GM23248 (cell line): ENCODE data around the gene SAMD13. TPM values are rescaled to one million over a fixed set of nuclear protein-coding genes. Genes with fewer than 3 reads are reported as not detected.
A peak's percentile ranks its signal among the peaks of the same experiment; 100 is the strongest.

ENCODE experiments used
- DNase-seq: peaks from one replicate; pipeline ENCODE4 v3.0.0-alpha.2; 2015
- H2AFZ ChIP-seq: fragments of 200-600 bp; sonication (generic); 2 replicates; pipeline ENCODE4 v1.6.1; 2016; ENCODE audit warnings: antibody characterized with exemption
- H3F3A ChIP-seq: fragments of 200-600 bp; sonication (generic); 2 replicates; pipeline ENCODE4 v1.6.1; 2016; ENCODE audit warnings: mild to moderate bottlenecking, antibody characterized with exemption, mixed run types; ENCODE audit not compliant: insufficient read depth
- H3K27ac ChIP-seq: fragments of 200-600 bp; sonication (generic); 2 replicates; pipeline ENCODE4 v1.5.1; 2016; ENCODE audit warnings: mild to moderate bottlenecking
- H3K27me3 ChIP-seq: fragments of 200-600 bp; sonication (generic); replicated peaks from 2 replicates; pipeline ENCODE4 v1.6.1; 2016; ENCODE audit warnings: mild to moderate bottlenecking; ENCODE audit not compliant: insufficient read depth
- H3K36me3 ChIP-seq: fragments of 200-600 bp; sonication (generic); 2 replicates; pipeline ENCODE4 v1.6.1; 2016; ENCODE audit warnings: low read depth, mild to moderate bottlenecking
- H3K4me1 ChIP-seq: fragments of 200-600 bp; sonication (generic); 2 replicates; pipeline ENCODE4 v1.6.1; 2016; ENCODE audit warnings: mild to moderate bottlenecking; ENCODE audit not compliant: insufficient read depth
- H3K4me2 ChIP-seq: fragments of 200-600 bp; sonication (generic); one replicate; pipeline ENCODE4 v1.6.1; 2016; ENCODE audit warnings: mild to moderate bottlenecking; ENCODE audit not compliant: unreplicated experiment
- H3K4me3 ChIP-seq: fragments of 200-600 bp; sonication (generic); 2 replicates; pipeline ENCODE4 v1.5.1; 2016; ENCODE audit warnings: mild to moderate bottlenecking
- H3K79me2 ChIP-seq: fragments of 200-600 bp; sonication (generic); 2 replicates; pipeline ENCODE4 v1.6.1; 2016; ENCODE audit warnings: mild to moderate bottlenecking; ENCODE audit not compliant: insufficient read depth
- H3K9ac ChIP-seq: fragments of 200-600 bp; sonication (generic); 2 replicates; pipeline ENCODE4 v1.6.1; 2016; ENCODE audit warnings: mild to moderate bottlenecking
- H3K9me2 ChIP-seq: fragments of 200-600 bp; sonication (generic); 2 replicates; pipeline ENCODE4 v1.6.1; 2016; ENCODE audit warnings: mixed run types, mild to moderate bottlenecking, moderate library complexity; ENCODE audit not compliant: insufficient read depth
- H3K9me3 ChIP-seq: fragments of 200-600 bp; sonication (generic); one replicate; pipeline ENCODE4 v1.6.1; 2017; ENCODE audit warnings: low read depth
- H4K20me1 ChIP-seq: fragments of 200-600 bp; sonication (generic); 2 replicates; pipeline ENCODE4 v1.6.0; 2016; ENCODE audit not compliant: insufficient read depth
- EZH2 ChIP-seq: fragments of 200-600 bp; sonication (generic); IDR thresholded peaks from 2 replicates; pipeline ENCODE4 v1.6.1; 2018; ENCODE audit warnings: antibody characterized with exemption, mild to moderate bottlenecking; ENCODE audit not compliant: insufficient read depth, poor library complexity, severe bottlenecking
- EZH2phosphoT487 ChIP-seq: fragments of 200-600 bp; sonication (generic); IDR thresholded peaks from 2 replicates; pipeline ENCODE4 v1.6.1; 2018; ENCODE audit warnings: antibody characterized with exemption, moderate library complexity, mild to moderate bottlenecking, low read depth; ENCODE audit not compliant: insufficient read depth
- WGBS, 2 experiments: methylation state at CpG; one replicate each; pipeline ENCODE4 v1.1.6; 2015 to 2017; ENCODE audit warnings: low lambda C conversion rate in 2 of 2, low coverage in 1 of 2; ENCODE audit errors: missing lambda C conversion rate in 2 of 2; 5-methylcytosine and 5-hydroxymethylcytosine counted together
- in situ Hi-C: fragments of 300-500 bp; cut with MboI; formaldehyde crosslinking; loops from 2 replicates; pipeline ENCODE4 v1.15.0; 2020
- polyA plus RNA-seq: library from polyadenylated mRNA; unstranded; fragments of >200 nt; fragmentation: Nextera tagmentation; extraction: Ambion mirVana; gene quantifications from 2 replicates; pipeline ENCODE4 v1.2.1, GENCODE V29; 2016
- total RNA-seq: library from RNA; depleted of rRNA; stranded (reverse); fragments of >200 nt; shearing (Covaris generic); gene quantifications from 2 replicates; pipeline ENCODE4 v1.2.3, GENCODE V29; 2014

Gene SAMD13
- total and polyA plus RNA-seq, 2 experiments from 2014 or later = 0.65 to 0.78 TPM

DNA sequence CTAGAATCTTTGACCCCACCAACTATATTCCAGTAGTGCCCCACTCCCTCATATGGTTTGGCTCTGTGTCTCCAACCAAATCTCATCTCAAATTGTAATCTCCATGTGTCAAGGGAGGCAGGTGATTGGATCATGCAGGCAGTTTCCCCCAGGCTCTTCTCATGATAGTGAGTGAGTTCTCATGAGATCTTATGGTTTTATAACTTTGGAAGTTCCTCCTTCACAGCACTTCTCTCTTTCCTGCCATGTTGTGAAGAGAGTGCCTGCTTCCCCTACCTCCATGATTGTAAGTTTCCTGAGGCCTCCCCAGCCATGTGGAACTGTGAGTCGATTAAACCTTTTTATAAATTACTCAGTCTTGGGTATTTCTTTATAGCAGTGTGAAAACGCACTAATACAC is 7.7 kb upstream of the SAMD13 start:
- Histone ChIP-seq H3K79me2 (no peaks in the 10 kb centered on the region), H3K9me2 (no peaks in the 10 kb centered on the region), H4K20me1 (no peaks in the 10 kb centered on the region), H3K36me3 (no peaks in the 10 kb centered on the region), H3K9me3 (no peaks in the 10 kb centered on the region), H3K27me3 (no peaks in the 10 kb centered on the region), H3K4me1 (no peaks in the 10 kb centered on the region), H3K4me2 (no peak overlapping the region), H2AFZ (no peak overlapping the region), H3F3A (0 out of 2 replicates have a peak, but pooled peaks cover 11% of the 10 kb centered on the region), H3K27ac (no peak overlapping the region), H3K4me3 (no peak overlapping the region), H3K9ac (no peak overlapping the region)
- in situ Hi-C loops = no loop called here
- TF ChIP-seq EZH2phosphoT487 = no peak
- TF ChIP-seq EZH2 = no peak
- DNase-seq = no peak
- WGBS, 2 experiments = 78 to 81% methylated on average over 2 of the region's 2 CpGs

DNA sequence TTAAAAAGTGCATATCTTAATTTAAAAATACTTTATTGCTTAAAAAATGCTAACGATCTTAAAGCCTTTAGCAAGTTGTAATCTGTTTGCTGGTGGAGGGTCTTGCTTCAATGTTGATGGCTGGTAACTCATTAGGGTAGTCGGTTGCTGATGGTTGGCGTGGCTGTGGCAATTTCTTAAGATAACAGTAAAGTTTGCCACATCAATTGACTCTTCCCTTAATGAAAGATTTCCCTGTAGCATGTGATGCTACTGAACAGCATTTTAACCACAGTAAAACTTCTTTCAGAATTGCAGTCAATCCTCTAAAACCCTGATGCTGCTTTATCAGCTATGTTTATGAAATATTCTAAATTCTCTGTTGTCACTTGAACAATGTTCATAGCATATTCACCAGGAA is 6.8 kb upstream of the SAMD13 start:
- H3K79me2 ChIP-seq = no peaks in the 10 kb centered on the region
- WGBS, 2 experiments = 83 to 94% methylated on average over 3 of the region's 3 CpGs
- H3K4me1 ChIP-seq = peaks cover 2% of the 10 kb centered on the region
- TF ChIP-seq EZH2 (no peak), EZH2phosphoT487 (no peak)
- no peak for DNase-seq
- H2AFZ ChIP-seq = no peak overlapping the region
- 0 out of 2 replicates have a peak, but pooled peaks cover 11% of the 10 kb centered on the region for H3F3A ChIP-seq
- no peak overlapping the region for H3K4me2 ChIP-seq
- no peaks in the 10 kb centered on the region for H3K9me2 ChIP-seq
- H3K36me3 ChIP-seq = no peaks in the 10 kb centered on the region
- no peak overlapping the region for H3K27ac ChIP-seq
- H3K27me3 ChIP-seq = no peaks in the 10 kb centered on the region
- in situ Hi-C loops = no loop called here
- no peak overlapping the region for H3K4me3 ChIP-seq
- H3K9me3 ChIP-seq = no peaks in the 10 kb centered on the region
- no peaks in the 10 kb centered on the region for H4K20me1 ChIP-seq
- no peak overlapping the region for H3K9ac ChIP-seq

DNA sequence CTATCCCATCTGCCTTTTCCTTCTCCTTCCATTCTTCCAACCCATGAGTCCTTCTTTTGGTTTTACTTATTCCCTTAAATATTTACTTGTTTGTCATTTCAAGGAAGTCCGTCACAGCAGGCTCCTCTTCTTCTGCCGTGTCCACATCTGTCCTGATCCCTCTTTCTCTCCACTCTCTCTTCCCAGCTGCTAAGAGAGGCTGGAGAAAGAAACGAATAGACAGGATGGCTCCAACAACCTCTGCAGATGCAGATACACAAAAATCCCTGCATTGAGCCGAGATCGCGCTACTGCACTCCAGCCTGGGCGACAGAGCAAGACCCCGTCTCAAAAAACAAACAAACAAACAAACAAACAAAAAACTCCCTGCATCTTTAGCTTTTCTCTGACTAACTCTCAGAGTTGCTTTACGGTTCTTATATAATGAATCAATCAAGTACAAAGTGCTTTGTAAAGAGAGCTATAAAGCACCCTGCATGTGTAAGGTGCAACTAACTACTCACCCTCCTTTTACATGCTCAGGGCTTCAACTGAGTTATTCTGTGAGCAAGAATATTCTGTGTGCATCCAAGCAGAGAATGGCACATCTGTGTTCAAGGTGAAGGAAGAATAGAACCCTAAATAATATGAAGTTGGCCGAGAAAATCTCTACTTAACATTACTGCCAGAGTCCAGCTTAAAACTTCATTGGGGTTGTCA is 3.8 kb upstream of the SAMD13 start:
- Histone ChIP-seq H3K36me3 (no peaks in the 10 kb centered on the region), H3K9me3 (no peaks in the 10 kb centered on the region), H3K9ac (peak overlapping the region; percentile 77; the same call in 1 of the 2 replicates), H2AFZ (peak overlapping the region; percentile 97), H3K79me2 (no peaks in the 10 kb centered on the region), H3K27ac (no peak overlapping the region), H3K9me2 (no peaks in the 10 kb centered on the region), H3K4me2 (peak overlapping the region; percentile 64), H3K27me3 (no peaks in the 10 kb centered on the region), H3F3A (peaks cover 26% of the 10 kb centered on the region; the same call in 1 of the 2 replicates), H3K4me1 (peaks cover 31% of the 10 kb centered on the region), H4K20me1 (no peaks in the 10 kb centered on the region), H3K4me3 (peak overlapping the region; percentile 89)
- 56 to 57% methylated on average over 10 of the region's 10 CpGs for WGBS, 2 experiments
- no peak for TF ChIP-seq EZH2phosphoT487
- TF ChIP-seq EZH2 = no peak
- DNase-seq = no peak
- in situ Hi-C loops = no loop called here

DNA sequence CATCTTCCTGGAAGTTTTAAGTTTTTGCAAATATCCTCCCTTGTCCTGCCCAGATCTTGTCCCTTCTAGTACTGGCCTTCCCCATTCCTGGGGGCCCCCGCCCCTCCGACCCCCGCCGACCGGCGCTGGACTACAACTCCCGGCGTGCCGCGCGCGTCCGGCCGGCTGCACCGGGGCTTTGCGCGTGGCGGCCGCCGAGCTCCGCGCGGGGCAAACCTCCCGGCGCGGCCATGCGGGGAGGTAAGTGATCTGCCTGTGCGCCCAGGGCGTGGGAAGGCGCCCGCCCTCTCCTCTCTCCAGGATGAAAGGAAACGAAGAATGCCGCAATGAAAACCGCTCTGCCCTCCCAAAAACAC is 3.2 kb upstream of the SAMD13 start:
- Histone ChIP-seq H3K9ac (peak overlapping the region; percentile 77), H3K79me2 (no peaks in the 10 kb centered on the region), H3K4me3 (peak overlapping the region; percentile 89), H3K4me1 (peaks cover 34% of the 10 kb centered on the region), H3K9me2 (no peaks in the 10 kb centered on the region), H3F3A (peaks cover 26% of the 10 kb centered on the region; the same call in 1 of the 2 replicates), H3K36me3 (no peaks in the 10 kb centered on the region), H3K27me3 (no peaks in the 10 kb centered on the region), H3K4me2 (peak overlapping the region; percentile 64), H3K9me3 (no peaks in the 10 kb centered on the region), H3K27ac (no peak overlapping the region), H4K20me1 (no peaks in the 10 kb centered on the region), H2AFZ (peak overlapping the region; percentile 97)
- DNase-seq = peak; percentile 69
- no peak for TF ChIP-seq EZH2phosphoT487
- no peak for TF ChIP-seq EZH2
- WGBS, 2 experiments = 1% methylated on average over 28 to 34 of the region's 34 CpGs
- in situ Hi-C loops = no loop called here
